GM12892 (cell line): ENCODE data around the gene CALR.

Experiments used
- POLR2A ChIP-seq: IDR thresholded peaks from 2 replicates; pipeline ENCODE4 v1.6.1; 2011; ENCODE audit warnings: low read depth, low read length, control low read depth
- POLR2AphosphoS5 ChIP-seq: IDR thresholded peaks from 2 replicates; pipeline ENCODE4 v1.6.1; 2011; ENCODE audit warnings: low read depth, low read length, control low read depth
- TAF1 ChIP-seq: IDR thresholded peaks from 2 replicates; pipeline ENCODE4 v1.6.1; 2011; ENCODE audit warnings: low read depth, mild to moderate bottlenecking, control low read depth, low read length, borderline replicate concordance

DNA sequence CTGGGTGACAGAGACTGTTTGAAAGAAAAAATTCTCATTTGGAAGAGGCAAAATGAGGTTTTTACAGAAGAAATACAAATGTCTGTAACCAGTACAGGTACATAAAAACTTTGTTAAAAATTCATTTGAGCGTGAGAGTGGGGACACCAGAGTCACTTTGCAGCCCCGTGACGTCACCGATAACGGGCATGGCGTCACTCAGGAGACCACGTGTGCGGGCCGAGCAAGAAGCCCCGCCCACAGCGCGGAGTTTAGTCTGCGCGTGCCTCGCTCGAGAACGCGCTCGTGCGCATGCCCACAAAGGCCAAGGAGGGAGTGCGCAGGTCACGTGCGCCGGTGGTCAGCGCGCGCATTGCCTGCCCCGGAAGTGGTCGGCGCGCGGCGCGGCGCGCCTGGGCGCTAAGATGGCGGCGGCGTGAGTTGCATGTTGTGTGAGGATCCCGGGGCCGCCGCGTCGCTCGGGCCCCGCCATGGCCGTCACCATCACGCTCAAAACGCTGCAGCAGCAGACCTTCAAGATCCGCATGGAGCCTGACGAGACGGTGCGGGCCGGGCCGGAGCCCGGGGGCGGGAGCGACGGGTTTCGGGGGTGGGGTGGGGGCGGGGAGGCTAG lies 7.2 kb downstream of the CALR start, which contains the start of gene RAD23A:
- TF ChIP-seq POLR2A (peak; percentile 97), POLR2AphosphoS5 (peak; percentile 99), TAF1 (peak; percentile 98)
